ENCODE data around the gene CDC42BPB.
"Not testable (repeated sequence)": the region's sequence is repeated elsewhere in the genome, so short reads cannot be mapped to it uniquely, and the experiment has no call there.

CDC42BPB gene

DNA sequence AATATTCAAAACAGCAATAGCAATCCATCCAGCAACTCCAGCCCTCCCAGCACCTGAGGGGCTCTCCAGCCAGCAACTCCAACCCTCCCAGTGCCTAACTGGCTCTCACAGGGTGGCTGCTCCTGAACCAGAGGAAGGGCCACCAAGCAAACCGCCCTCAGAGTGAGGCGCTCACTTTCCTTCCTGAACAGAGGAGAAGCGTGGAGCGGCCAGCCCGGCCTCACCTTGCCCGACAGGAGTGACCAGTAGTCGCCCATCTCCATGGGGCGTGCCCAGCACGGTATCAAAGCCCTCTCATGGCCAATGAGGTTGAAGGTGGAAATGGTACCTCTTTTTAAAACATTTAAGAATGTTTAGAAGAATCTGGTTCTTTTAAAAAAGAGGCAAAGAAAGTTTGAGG, 27.4 kb downstream of the CDC42BPB start:
- intact Hi-C loops (cut with DNase I; ENCODE audit: low total_unique reads): no loop called here
- Histone ChIP-seq H3K4me1 (peaks cover 0 to 67% (median 22%) of the 10 kb centered on the region in 4 donors), H3K27ac (no peak overlapping the region), H3K27me3 (no peaks in the 10 kb centered on the region), H3K9me3 (no peaks in the 10 kb centered on the region), H3K4me3 (no peak overlapping the region), H3K36me3 (no peaks in the 10 kb centered on the region)
- DNase-seq: no peak
- TF ChIP-seq, protein P1, sequence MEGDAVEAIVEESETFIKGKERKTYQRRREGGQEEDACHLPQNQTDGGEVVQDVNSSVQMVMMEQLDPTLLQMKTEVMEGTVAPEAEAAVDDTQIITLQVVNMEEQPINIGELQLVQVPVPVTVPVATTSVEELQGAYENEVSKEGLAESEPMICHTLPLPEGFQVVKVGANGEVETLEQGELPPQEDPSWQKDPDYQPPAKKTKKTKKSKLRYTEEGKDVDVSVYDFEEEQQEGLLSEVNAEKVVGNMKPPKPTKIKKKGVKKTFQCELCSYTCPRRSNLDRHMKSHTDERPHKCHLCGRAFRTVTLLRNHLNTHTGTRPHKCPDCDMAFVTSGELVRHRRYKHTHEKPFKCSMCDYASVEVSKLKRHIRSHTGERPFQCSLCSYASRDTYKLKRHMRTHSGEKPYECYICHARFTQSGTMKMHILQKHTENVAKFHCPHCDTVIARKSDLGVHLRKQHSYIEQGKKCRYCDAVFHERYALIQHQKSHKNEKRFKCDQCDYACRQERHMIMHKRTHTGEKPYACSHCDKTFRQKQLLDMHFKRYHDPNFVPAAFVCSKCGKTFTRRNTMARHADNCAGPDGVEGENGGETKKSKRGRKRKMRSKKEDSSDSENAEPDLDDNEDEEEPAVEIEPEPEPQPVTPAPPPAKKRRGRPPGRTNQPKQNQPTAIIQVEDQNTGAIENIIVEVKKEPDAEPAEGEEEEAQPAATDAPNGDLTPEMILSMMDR (IDR thresholded peaks at IDR 0.05): no peak

DNA sequence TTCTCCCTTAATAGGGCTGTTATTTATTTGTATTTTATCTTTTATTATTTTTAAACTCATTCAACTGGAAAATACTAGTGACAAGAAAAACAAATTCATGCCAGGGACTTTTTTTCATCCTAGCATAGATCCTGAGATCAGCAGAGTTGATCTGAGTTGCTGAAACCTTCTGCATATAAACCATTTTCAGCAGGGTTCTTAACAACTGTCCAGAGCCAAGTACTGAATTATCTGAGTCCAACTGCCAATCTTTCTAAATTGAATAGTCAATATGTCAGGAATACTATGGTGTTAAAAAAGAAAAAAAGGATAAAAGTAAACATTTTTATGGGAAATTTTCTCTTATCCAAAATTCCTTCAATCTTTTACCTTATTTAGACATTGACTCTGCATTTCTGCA, 28.6 kb downstream of the CDC42BPB start:
- H3K27me3 ChIP-seq: no peaks in the 10 kb centered on the region
- TF ChIP-seq, protein P1 (IDR thresholded peaks at IDR 0.05): no peak
- peaks cover 0 to 69% (median 27%) of the 10 kb centered on the region in 4 donors for H3K4me1 ChIP-seq
- peak overlapping the region; percentile 9 to 64 for H3K27ac ChIP-seq
- H3K4me3 ChIP-seq: no peak overlapping the region
- no peak for DNase-seq
- intact Hi-C loops (cut with DNase I; ENCODE audit: low total_unique reads): no loop called here
- H3K36me3 ChIP-seq: no peaks in the 10 kb centered on the region
- no peaks in the 10 kb centered on the region for H3K9me3 ChIP-seq

DNA sequence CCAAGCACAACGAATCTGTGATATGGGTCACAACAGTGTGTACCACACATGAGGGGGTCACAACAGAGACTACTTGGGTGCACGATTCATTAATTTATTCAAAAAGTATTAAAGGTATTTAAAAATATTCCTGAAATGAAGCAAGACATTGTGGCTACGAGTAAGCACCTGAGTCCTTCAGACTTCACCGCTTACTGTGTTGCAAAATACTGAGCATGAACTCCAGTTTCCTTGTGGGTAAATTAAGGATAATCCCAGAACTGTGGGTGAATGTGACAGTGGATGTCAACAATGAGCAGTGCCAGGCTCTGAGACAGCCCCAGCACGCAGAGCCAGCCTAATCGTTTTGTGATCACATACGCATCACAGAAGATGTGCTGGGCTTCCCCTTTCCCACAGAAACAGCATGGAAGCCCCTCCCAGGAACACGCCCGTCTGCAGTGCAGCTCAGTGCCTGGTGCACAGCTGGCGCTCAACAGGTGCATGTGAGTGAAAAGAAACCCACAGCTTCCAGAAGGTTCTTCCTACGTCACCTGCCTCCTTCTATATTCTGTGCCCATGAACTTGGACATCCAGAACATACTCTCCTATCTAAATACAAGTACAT, 29.1 kb downstream of the CDC42BPB start:
- Histone ChIP-seq H3K4me1 (peaks cover 0 to 71% (median 27%) of the 10 kb centered on the region in 4 donors), H3K9me3 (no peaks in the 10 kb centered on the region), H3K4me3 (no peak overlapping the region), H3K36me3 (no peaks in the 10 kb centered on the region), H3K27me3 (no peaks in the 10 kb centered on the region), H3K27ac (peak overlapping the region; percentile 9 to 64)
- DNase-seq: no peak
- TF ChIP-seq, protein P1 (IDR thresholded peaks at IDR 0.05): no peak
- intact Hi-C loops (cut with DNase I; ENCODE audit: low total_unique reads): no loop called here

DNA sequence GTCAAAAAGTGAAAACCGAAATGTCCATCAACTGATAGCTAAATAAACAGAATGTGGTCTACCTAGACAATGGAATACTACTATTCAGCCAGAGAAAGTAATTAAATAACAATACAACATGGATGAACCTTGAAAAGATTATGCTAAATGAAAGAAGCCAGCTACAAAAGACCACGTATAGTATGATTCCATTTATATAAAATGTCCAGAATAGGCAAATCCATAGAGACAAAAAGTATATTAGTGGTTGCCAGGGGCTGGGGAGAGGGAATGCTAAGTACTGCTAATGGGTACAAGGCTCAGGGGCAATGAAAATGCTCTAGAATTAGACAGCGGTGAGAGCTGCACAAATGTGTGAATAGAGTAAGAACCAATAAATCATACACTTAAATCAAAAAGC, 29.9 kb downstream of the CDC42BPB start:
- DNase-seq: no peak
- TF ChIP-seq, protein P1 (IDR thresholded peaks at IDR 0.05): no peak
- H3K36me3 ChIP-seq: no peaks in the 10 kb centered on the region
- H3K4me3 ChIP-seq: no peak overlapping the region
- no peaks in the 10 kb centered on the region for H3K27me3 ChIP-seq
- H3K4me1 ChIP-seq: peaks cover 0 to 74% (median 31%) of the 10 kb centered on the region in 4 donors
- no peaks in the 10 kb centered on the region for H3K9me3 ChIP-seq
- intact Hi-C loops (cut with DNase I; ENCODE audit: low total_unique reads): no loop called here
- H3K27ac ChIP-seq: peak overlapping the region in 1 of 2 donors; percentile 64

DNA sequence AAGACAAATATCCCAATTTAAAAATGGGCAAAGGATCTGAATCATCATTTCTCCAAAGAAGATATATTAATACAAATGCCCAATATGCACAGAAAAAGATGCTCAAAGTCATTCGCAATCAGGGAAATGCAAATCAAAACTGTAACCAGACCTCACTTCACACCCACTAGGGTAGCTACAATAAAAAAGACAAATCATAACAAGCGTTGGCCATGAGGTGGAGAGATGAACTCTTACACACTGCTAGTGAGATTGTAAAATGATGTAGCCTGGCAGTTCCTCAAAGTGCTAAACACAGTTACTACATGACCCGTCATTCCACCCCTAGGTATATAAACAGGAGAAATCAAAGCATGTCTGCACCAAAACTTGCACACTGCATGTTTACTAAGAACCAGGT, 30.4 kb downstream of the CDC42BPB start:
- Histone ChIP-seq H3K36me3 (no peaks in the 10 kb centered on the region), H3K9me3 (no peaks in the 10 kb centered on the region), H3K4me3 (no peak overlapping the region), H3K27ac (no peak overlapping the region), H3K4me1 (peaks cover 0 to 76% (median 33%) of the 10 kb centered on the region in 4 donors), H3K27me3 (no peaks in the 10 kb centered on the region)
- no peak for DNase-seq
- intact Hi-C loops (cut with DNase I; ENCODE audit: low total_unique reads): no loop called here
- TF ChIP-seq, protein P1 (IDR thresholded peaks at IDR 0.05): no peak

DNA sequence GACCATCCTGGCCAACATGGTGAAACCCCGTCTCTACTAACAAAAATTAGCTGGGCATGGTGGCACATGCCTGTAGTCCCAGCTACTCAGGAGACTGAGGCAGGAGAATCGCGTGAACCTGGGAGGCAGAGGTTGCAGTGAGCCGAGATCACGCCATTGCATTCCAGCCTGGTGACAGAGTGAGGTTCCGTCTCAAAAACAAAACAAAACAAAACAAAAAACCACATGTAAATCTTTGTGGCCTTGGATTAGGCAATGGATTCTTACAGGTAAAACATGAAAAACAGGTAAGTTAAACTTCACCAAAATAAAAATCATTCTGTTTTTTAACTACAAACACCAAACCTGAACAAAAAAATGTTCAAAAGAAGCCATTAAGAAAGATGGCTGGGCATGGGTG, 31.2 kb downstream of the CDC42BPB start:
- H3K4me3 ChIP-seq; H3K9me3 ChIP-seq; H3K27me3 ChIP-seq; H3K36me3 ChIP-seq; intact Hi-C loops (cut with DNase I; ENCODE audit: low total_unique reads); DNase-seq; H3K27ac ChIP-seq: not testable (repeated sequence)
- peaks cover 0 to 75% (median 33%) of the 10 kb centered on the region in 4 donors for H3K4me1 ChIP-seq
